Measurements from ENCODE around the gene RRP15.

GRCh38 chr1:218259339-218259738 lies 25.8 kb upstream of the RRP15 start:
- TF ChIP-seq SETDB1 (CRISPR knock-in tag; IDR thresholded peaks at IDR 0.05; ENCODE audit: borderline replicate concordance): no peak
- TF ChIP-seq E2F1 (CRISPR knock-in tag; IDR thresholded peaks at IDR 0.05): no peak
- no peak for TF ChIP-seq ZFP37 (CRISPR knock-in tag; IDR thresholded peaks at IDR 0.05; ENCODE audit: borderline replicate concordance)
- no peak for TF ChIP-seq CTCF (CRISPR knock-in tag; IDR thresholded peaks at IDR 0.05)
- TF ChIP-seq ZNF766 (CRISPR knock-in tag; IDR thresholded peaks at IDR 0.05; ENCODE audit: borderline replicate concordance): no peak
- TF ChIP-seq ZBTB44 (CRISPR knock-in tag; IDR thresholded peaks at IDR 0.05): no peak
- TF ChIP-seq ZNF263 (CRISPR knock-in tag; IDR thresholded peaks at IDR 0.05): no peak
- no peak for TF ChIP-seq SMARCC2 (IDR thresholded peaks at IDR 0.05)
- no peak for TF ChIP-seq BCL6 (CRISPR knock-in tag; IDR thresholded peaks at IDR 0.05)
- no peak for TF ChIP-seq ZNF558 (CRISPR knock-in tag; IDR thresholded peaks at IDR 0.05; ENCODE audit: borderline replicate concordance)
- TF ChIP-seq GABPA (IDR thresholded peaks at IDR 0.05; ENCODE audit: low read depth, low read length): no peak
- no peak for TF ChIP-seq GABPA (CRISPR knock-in tag; IDR thresholded peaks at IDR 0.05; ENCODE audit: low read depth)
- no peak for TF ChIP-seq CEBPG (CRISPR knock-in tag; IDR thresholded peaks at IDR 0.05)

All from HepG2 (cell line).